DMS53 (cell line): Measurements from ENCODE around the gene ZNF70.
A peak's percentile ranks its signal among the peaks of the same experiment; 100 is the strongest.

Experiments used
- DNase-seq: peaks from one replicate; lab custom pipeline; 2025; lab: John Stamatoyannopoulos, UW

Gene ZNF70

GRCh38 chr22:23750714-23751440 lies at the start of gene ZNF70:
ZNF70 (minus strand) TSS chr22:23751112; CDS start chr22:23745140, 5,972 bp downstream.
- DNase-seq = peak; percentile 90

- DNase-seq = no peak
Observed at GRCh38 chr22:23796461-23796860, 45.5 kb upstream of the ZNF70 start.

DNA sequence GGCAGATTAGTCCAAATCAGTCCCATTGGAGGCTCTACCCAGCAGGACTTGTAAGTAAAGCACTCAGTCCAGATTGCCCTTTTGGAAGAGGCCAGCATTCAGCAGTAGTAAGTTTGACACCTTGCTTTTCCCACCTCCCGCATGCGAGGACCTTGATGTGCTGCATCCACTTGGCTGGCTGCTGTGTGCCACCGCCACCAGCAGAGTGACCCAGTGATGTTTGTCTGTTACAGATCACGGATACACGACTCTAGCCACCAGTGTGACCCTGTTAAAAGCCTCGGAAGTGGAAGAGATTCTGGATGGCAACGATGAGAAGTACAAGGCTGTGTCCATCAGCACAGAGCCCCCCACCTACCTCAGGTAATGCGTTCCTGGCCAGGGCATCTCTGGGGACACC lies 42.4 kb upstream of the ZNF70 start:
- DNase-seq = no peak

- no peak for DNase-seq
Observed at GRCh38 chr22:23791738-23792645, 41.1 kb upstream of the ZNF70 start.

GRCh38 chr22:23790819-23791737 lies 40.2 kb upstream of the ZNF70 start:
- DNase-seq = no peak

DNA sequence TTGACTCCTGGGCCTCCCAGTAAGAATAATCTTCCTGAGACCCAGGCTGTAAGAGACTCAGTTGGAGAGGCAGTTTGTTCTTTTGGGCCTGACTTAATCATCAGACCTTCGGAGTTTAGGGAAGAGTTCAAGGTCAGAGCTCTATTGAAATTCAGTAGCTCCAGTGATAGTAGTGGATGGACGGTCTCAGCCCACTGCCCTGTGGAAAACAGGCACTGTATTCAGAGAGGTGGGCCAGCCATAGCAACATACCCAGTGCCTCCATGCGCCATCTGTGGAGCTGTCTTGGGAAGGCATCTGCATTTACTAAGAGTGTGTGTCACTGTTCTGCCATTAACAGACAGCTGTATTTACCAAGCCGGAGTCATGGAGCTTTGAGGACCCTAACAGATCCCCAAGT lies 38.7 kb upstream of the ZNF70 start:
- no peak for DNase-seq

DNA sequence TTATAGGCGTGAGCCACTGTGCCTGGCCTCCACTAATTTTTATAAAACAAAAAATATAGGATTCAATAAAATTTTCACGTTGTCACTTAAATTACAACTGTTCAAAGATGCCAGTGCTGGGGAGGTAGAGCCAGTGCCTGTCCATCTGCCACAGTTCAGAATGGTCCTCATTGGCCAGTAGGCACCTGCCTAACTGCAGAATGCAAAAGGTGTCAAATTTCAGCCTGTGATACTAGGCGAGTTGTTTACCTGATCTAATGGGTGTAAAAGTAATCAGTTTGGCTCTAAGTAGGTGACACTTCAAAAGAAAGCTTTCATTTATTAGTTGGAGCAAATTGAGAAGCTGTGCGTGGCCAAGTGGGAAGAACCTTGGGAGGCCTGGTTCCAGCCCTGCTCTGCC lies 38.2 kb upstream of the ZNF70 start:
- peak; percentile 7 for DNase-seq

GRCh38 chr22:23787910-23788309 lies 37.0 kb upstream of the ZNF70 start:
- no peak for DNase-seq

- peak; percentile 30 for DNase-seq
Observed at GRCh38 chr22:23787600-23787896, 36.6 kb upstream of the ZNF70 start.

- DNase-seq = peak; percentile 87
Observed at GRCh38 chr22:23786752-23787599, 36.1 kb upstream of the ZNF70 start, which contains the start of gene SMARCB1. SMARCB1 (plus strand) TSS chr22:23786966; CDS start chr22:23787170, 204 bp downstream.

GRCh38 chr22:23786261-23786710 lies 35.4 kb upstream of the ZNF70 start:
- peak; percentile 1 for DNase-seq

GRCh38 chr22:23784215-23784732 lies 33.4 kb upstream of the ZNF70 start:
- no peak for DNase-seq

- no peak for DNase-seq
Observed at GRCh38 chr22:23783265-23784150, 32.6 kb upstream of the ZNF70 start.

GRCh38 chr22:23782703-23783102 lies 31.8 kb upstream of the ZNF70 start:
- DNase-seq = no peak

DNA sequence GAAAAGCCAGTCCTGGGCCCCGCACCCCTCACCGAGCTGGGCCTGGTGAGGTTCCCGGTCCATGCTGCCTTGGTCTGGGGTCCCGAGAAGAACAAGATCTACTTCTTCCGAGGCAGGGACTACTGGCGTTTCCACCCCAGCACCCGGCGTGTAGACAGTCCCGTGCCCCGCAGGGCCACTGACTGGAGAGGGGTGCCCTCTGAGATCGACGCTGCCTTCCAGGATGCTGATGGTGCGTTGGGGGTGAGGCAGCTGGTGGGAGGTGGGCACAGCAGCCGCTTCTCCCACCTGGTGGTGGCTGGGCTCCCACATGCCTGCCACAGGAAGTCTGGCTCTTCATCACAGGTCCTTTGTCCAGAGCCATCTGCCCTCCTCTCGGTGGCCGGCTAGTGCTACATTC lies 31.3 kb upstream of the ZNF70 start:
- DNase-seq = no peak

DNA sequence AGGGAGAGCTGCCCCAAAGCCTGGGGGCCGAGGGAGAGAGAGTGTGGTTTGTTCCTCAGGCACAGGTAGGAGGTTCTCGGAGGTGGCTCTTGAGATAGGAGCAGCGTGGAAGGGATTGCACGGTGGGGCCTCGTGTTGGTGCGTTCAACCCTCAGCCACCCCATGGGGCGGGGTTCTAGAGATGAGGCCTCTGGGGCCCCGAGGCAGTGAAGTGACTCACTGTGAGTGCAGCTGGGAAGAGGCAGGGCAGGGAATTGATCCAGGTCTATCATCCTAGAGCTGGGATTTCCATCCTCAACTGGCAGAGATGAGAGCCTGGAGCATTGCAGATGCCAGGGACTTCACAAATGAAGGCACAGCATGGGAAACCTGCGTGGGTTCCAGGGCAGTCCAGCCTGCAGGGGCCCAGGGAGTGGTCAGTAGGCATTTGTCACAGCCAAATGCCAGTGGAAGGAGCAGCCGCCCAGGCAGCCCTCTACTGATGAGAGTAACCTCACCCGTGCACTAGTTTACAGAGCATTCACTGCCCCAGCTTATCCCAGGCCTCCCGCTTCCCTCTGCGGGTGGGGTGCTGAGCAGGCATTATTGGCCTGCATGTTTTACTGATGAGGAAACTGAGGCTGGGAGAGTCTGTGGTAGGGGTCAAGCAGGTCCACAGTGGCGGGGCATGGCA lies 30.7 kb upstream of the ZNF70 start:
- DNase-seq = no peak

GRCh38 chr22:23781065-23781464 lies 30.2 kb upstream of the ZNF70 start:
- no peak for DNase-seq

DNA sequence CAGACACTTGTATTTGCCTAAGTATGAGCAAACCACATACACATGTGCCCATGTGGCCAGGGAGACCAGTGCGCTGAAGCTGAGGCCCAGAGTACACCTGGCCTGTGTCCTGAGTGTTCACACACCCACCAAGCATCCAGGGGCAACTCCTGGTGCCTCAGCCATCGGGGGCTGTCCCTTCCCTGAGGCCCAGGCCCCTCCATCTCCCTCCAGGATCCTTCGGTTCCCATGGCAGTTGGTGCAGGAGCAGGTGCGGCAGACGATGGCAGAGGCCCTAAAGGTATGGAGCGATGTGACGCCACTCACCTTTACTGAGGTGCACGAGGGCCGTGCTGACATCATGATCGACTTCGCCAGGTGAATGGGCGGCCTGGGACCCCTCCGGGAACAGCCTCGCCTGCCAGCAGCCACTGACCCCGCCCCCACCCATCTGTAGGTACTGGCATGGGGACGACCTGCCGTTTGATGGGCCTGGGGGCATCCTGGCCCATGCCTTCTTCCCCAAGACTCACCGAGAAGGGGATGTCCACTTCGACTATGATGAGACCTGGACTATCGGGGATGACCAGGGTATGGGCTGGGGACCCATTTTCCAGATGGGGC lies 29.3 kb upstream of the ZNF70 start:
- DNase-seq = no peak

- DNase-seq = no peak
Observed at GRCh38 chr22:23779731-23780130, 28.8 kb upstream of the ZNF70 start.
